Measurements from ENCODE around the gene LSM6.

LSM6 gene

GRCh38 chr4:146175541-146176453 lies at the start of gene LSM6:
Gene LSM6 (plus strand): TSS chr4:146175718. CDS start chr4:146182922, 7,204 bp downstream.
- in situ Hi-C loops (cut with HindIII; ENCODE audit: low sequenced_read_pairs) = no loop called here
- H3K4me3 ChIP-seq (ENCODE audit: low read depth, low read length) = peak within 1 kb of the TSS; percentile 81
- no peak for TF ChIP-seq CTCF (IDR thresholded peaks at IDR 0.05; ENCODE audit: low read depth, low read length, missing control alignments)
- peak; percentile 61 for DNase-seq (ENCODE audit: low read depth)

GRCh38 chr4:146132445-146132844 lies 43.1 kb upstream of the LSM6 start:
- no peak for DNase-seq (ENCODE audit: low read depth)
- in situ Hi-C loops (cut with HindIII; ENCODE audit: low sequenced_read_pairs) = no loop called here
- H3K4me3 ChIP-seq (ENCODE audit: low read depth, low read length) = no peak overlapping the region
- TF ChIP-seq CTCF (IDR thresholded peaks at IDR 0.05; ENCODE audit: low read depth, low read length, missing control alignments) = no peak

GRCh38 chr4:146134761-146135445 lies 40.6 kb upstream of the LSM6 start:
- peak; percentile 2 for DNase-seq (ENCODE audit: low read depth)
- in situ Hi-C loops (cut with HindIII; ENCODE audit: low sequenced_read_pairs) = no loop called here
- TF ChIP-seq CTCF (IDR thresholded peaks at IDR 0.05; ENCODE audit: low read depth, low read length, missing control alignments) = no peak
- H3K4me3 ChIP-seq (ENCODE audit: low read depth, low read length) = no peak overlapping the region

- H3K4me3 ChIP-seq (ENCODE audit: low read depth, low read length) = no peak overlapping the region
- no peak for TF ChIP-seq CTCF (IDR thresholded peaks at IDR 0.05; ENCODE audit: low read depth, low read length, missing control alignments)
- in situ Hi-C loops (cut with HindIII; ENCODE audit: low sequenced_read_pairs) = no loop called here
- DNase-seq (ENCODE audit: low read depth) = no peak
These were observed 39.6 kb upstream of the LSM6 start for GRCh38 chr4:146135941-146136340.

DNA sequence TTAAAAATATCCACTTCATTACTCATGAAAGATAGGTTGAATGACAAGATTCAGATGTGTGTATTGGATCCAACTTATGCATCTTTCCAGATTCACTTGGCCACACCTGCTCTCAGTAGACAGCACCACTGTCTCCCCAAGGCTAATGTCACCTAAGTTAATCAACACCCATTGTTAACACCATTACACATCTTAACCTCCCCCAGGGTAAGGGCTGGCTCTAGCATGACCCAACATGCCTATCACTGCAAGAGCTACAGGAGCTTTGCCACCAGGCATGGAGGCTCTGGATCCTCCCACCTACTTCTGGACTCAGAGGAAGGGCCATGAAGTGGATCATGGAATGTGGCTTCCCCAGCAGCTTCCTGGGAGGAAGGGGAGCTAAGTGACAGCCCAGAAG lies 32.8 kb upstream of the LSM6 start:
- no peak for DNase-seq (ENCODE audit: low read depth)
- no peak for TF ChIP-seq CTCF (IDR thresholded peaks at IDR 0.05; ENCODE audit: low read depth, low read length, missing control alignments)
- in situ Hi-C loops (cut with HindIII; ENCODE audit: low sequenced_read_pairs) = no loop called here
- H3K4me3 ChIP-seq (ENCODE audit: low read depth, low read length) = no peak overlapping the region

GRCh38 chr4:146143888-146144287 lies 31.6 kb upstream of the LSM6 start:
- no peak for DNase-seq (ENCODE audit: low read depth)
- no peak for TF ChIP-seq CTCF (IDR thresholded peaks at IDR 0.05; ENCODE audit: low read depth, low read length, missing control alignments)
- in situ Hi-C loops (cut with HindIII; ENCODE audit: low sequenced_read_pairs) = no loop called here
- H3K4me3 ChIP-seq (ENCODE audit: low read depth, low read length) = no peak overlapping the region

All from astrocyte of the cerebellum (primary cell).